Heart right ventricle (tissue), 16 donors: ENCODE results near the gene NOL9. TPM values are rescaled to one million over a fixed set of nuclear protein-coding genes. Genes with fewer than 3 reads are reported as not detected.

Source experiments
- ATAC-seq, 8 donors: fragments of 200-7000 bp; cut with Tn5 transposase; one replicate each; pipeline ENCODE4 v1.9.1; 2020; ENCODE audit warnings: mild to moderate bottlenecking in 8 of 8, moderate library complexity in 8 of 8, moderate number of reproducible peaks in 1 of 8
- DNase-seq, 2 donors: peaks; one replicate each; pipeline ENCODE4 v3.0.0-alpha.2; 2020
- H3K27ac ChIP-seq, 10 donors: fragments of 200-600 bp; sonication (generic) in 2 of 10; one replicate each; pipeline versions ENCODE4 v1.5.0 to v1.8.0; 2020 to 2022; ENCODE audit warnings: mild to moderate bottlenecking in 3 of 10
- H3K27me3 ChIP-seq, 7 donors: fragments of 200-600 bp; one replicate each; pipeline ENCODE4 v1.8.0; 2021 to 2022; ENCODE audit warnings: mild to moderate bottlenecking in 2 of 7
- H3K36me3 ChIP-seq, 9 donors: fragments of 200-600 bp; sonication (generic) in 1 of 9; one replicate each; pipeline versions ENCODE4 v1.5.0 to v1.8.0; 2020 to 2022; ENCODE audit warnings: mild to moderate bottlenecking in 2 of 9
- H3K4me1 ChIP-seq, 9 donors: fragments of 200-600 bp; sonication (generic) in 1 of 9; one replicate each; pipeline versions ENCODE4 v1.5.0 to v1.8.0; 2020 to 2022; ENCODE audit warnings: mild to moderate bottlenecking in 4 of 9
- H3K4me3 ChIP-seq, 10 donors: fragments of 200-600 bp; sonication (generic) in 2 of 10; one replicate each; pipeline versions ENCODE4 v1.5.0 to v1.8.0; 2020 to 2022; ENCODE audit warnings: mild to moderate bottlenecking in 7 of 10, moderate library complexity in 2 of 10
- H3K9me3 ChIP-seq, 11 donors: fragments of 200-600 bp in 10 of 11; sonication (generic) in 2 of 11; one replicate each; pipeline versions ENCODE4 v1.5.0 to v1.8.0; 2013 to 2022; ENCODE audit warnings: mild to moderate bottlenecking in 2 of 11, control low read depth in 1 of 11, moderate library complexity in 1 of 11
- WGBS, 2 donors: extraction: QIAGEN DNeasy Blood & Tissue Kit; methylation state at CpG; one replicate each; pipeline ENCODE4 v1.1.7; 2013; ENCODE audit warnings: inconsistent platforms in 1 of 2; 5-methylcytosine and 5-hydroxymethylcytosine counted together
- intact Hi-C, 10 donors: fragments of 100-400 bp; cut with DNase I; formaldehyde crosslinking; loops; one replicate each; pipeline versions ENCODE4 v1.11.1 to v1.14.2; 2022
- polyA plus RNA-seq, 2 donors: library from polyadenylated mRNA; stranded (reverse); fragments of 200-250 nt; gene quantifications; one replicate each; pipeline ENCODE4 v1.2.3, GENCODE V29; 2013
- total RNA-seq, 10 donors: library from RNA; stranded (reverse); fragmentation: NEBNext Ultra II Directional in 3 of 10; extraction: Animal tissue kit (Norgen Biotek cat#: 25700) in 3 of 10; gene quantifications; one replicate each; pipeline versions ENCODE4 v1.2.1 to v1.2.4, GENCODE V29; 2021 to 2023
- TF ChIP-seq, protein P1 (sequence below), 9 donors: fragments of 200-600 bp; sonication (generic) in 2 of 9; IDR thresholded peaks; one replicate each; pipeline versions ENCODE4 v1.5.0 to v1.8.0; 2021 to 2022; ENCODE audit warnings: antibody characterized with exemption in 9 of 9, mild to moderate bottlenecking in 5 of 9, moderate library complexity in 1 of 9
- donor health status: Arrhythmogenic right ventricular cardiomyopathy.
- donor health status: ischemic (EF 13 %, LVEDD 7.1; RV severe dilation, severe dysfunction).
- donor health status: healthy with polysubstance abuse.
- donor health status: DM: no; HTN: yes; CAD: no.
- donor health status: DM: no; HTN: no; CAD: no.
- donor health status: ischemic (EF 25% LVEDD 6.9; RV normal size, moderate dysfunction).
- donor health status: ischemic (EF 25% LVEDD 5.7; RV mildly dilated, moderate dysfunction).
- donor health status: healthy.
- donor health status: DM: yes; HTN: yes; CAD: no.
- donor health status: Ischemic cardiomyopathy.
- donor health status: ischemic (EF 35%, LVEDD 5.7; RV mildly dilated, moderate dysfunction).
- donor health status: nonischemic (EF 11% LVEDD 7.7; RV severe dilation, severe dysfunction).
- donor health status: DM: yes; HTN: yes; CAD: no.
- donor health status: PGD.
- donor health status: ischemic (EF 29% LVEDD 5.4; RV normal size, mild dysfunction).
- donor health status: nonischemic (EF 23%, LVEDD 6.1; RV moderate dilation, normal function).

NOL9 gene
- total and polyA plus RNA-seq, 12 donors: 3.0 to 19.3 (median 15.1) TPM

DNA sequence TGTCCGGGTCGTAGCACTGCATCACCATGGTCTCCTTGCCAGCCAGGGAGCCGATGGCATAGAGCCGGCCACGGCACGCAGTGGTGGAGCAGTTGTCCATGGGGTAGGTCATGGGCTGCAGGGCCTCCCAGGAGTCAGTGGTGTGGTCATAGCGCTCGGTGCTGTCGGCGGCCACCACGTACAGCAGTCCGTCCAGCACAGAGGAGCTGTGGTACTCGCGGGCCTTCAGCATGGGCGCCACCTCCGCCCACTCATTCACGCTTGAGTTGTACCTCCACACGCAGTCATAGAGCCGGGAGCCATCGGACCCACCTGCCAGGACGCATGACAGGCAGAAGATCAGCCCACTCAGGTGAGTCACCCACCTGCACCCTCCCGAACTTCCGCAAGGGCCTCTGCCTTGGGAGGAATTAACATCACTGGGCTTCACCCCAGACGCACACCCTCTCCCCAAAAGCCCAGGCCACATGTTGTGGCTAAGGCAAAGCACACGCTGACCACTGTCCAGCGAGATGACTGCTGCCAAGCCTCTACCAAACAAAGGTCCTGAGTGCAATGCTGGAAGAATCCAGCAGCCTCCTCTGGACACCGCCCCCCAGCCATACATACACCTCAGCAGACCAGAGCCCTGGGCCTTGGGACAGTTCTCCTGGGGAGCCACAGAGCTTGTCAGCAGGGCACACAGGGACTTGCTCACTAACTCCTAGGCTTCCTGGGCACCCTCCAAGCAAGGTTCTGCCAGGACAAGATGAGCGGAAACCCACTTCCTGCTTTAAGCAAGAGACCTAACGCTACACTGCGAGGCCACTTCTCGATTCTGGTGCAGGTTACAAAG is 45.0 kb upstream of the NOL9 start:
- intact Hi-C loops: no loop called here
- no peaks in the 10 kb centered on the region for H3K27me3 ChIP-seq
- H3K4me1 ChIP-seq: peaks cover 19 to 76% (median 62%) of the 10 kb centered on the region in 9 donors
- no peak for ATAC-seq
- peak overlapping the region in 8 of 10 donors; percentile 96 to 100 (median 100) for H3K27ac ChIP-seq
- WGBS, 2 donors: 68 to 69% methylated on average over 31 of the region's 31 CpGs
- H3K9me3 ChIP-seq: no peaks in the 10 kb centered on the region
- peak overlapping the region; percentile 68 to 96 (median 86) for H3K4me3 ChIP-seq
- H3K36me3 ChIP-seq: peaks cover 0 to 55% (median 43%) of the 10 kb centered on the region in 9 donors
- DNase-seq: no peak
- TF ChIP-seq, protein P1, sequence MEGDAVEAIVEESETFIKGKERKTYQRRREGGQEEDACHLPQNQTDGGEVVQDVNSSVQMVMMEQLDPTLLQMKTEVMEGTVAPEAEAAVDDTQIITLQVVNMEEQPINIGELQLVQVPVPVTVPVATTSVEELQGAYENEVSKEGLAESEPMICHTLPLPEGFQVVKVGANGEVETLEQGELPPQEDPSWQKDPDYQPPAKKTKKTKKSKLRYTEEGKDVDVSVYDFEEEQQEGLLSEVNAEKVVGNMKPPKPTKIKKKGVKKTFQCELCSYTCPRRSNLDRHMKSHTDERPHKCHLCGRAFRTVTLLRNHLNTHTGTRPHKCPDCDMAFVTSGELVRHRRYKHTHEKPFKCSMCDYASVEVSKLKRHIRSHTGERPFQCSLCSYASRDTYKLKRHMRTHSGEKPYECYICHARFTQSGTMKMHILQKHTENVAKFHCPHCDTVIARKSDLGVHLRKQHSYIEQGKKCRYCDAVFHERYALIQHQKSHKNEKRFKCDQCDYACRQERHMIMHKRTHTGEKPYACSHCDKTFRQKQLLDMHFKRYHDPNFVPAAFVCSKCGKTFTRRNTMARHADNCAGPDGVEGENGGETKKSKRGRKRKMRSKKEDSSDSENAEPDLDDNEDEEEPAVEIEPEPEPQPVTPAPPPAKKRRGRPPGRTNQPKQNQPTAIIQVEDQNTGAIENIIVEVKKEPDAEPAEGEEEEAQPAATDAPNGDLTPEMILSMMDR (IDR thresholded peaks at IDR 0.05): no peak

DNA sequence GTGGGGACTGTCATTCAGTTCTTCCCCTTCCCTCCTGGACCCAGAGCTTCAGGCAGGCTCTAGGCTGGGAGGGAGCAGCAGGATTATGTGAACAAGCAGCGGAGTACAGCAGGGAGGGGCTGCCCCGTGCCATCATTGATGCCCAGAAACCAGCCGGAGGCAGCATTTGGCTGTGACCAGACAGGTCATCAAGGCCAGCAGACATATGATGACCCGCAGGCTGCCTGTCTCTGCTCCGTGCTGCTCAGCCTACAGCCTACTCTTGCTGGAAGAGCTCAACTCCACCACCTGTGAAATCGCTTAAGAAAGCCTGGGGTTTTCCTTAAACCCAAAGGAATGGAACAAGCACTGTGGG is 43.4 kb upstream of the NOL9 start:
- H3K4me1 ChIP-seq: peaks cover 18 to 72% (median 59%) of the 10 kb centered on the region in 9 donors
- no peaks in the 10 kb centered on the region for H3K9me3 ChIP-seq
- peak overlapping the region; percentile 5 to 100 (median 86) for H3K27ac ChIP-seq
- TF ChIP-seq, protein P1 (IDR thresholded peaks at IDR 0.05): no peak
- H3K36me3 ChIP-seq: peaks cover 0 to 71% (median 59%) of the 10 kb centered on the region in 9 donors
- ATAC-seq (peak in 1 of 8 donors; percentile 3), DNase-seq (no peak)
- intact Hi-C loops: no loop called here
- WGBS, 2 donors: 66 to 72% methylated on average over 6 of the region's 6 CpGs
- H3K4me3 ChIP-seq: peak overlapping the region in 1 of 10 donors; percentile 2
- H3K27me3 ChIP-seq: no peaks in the 10 kb centered on the region

DNA sequence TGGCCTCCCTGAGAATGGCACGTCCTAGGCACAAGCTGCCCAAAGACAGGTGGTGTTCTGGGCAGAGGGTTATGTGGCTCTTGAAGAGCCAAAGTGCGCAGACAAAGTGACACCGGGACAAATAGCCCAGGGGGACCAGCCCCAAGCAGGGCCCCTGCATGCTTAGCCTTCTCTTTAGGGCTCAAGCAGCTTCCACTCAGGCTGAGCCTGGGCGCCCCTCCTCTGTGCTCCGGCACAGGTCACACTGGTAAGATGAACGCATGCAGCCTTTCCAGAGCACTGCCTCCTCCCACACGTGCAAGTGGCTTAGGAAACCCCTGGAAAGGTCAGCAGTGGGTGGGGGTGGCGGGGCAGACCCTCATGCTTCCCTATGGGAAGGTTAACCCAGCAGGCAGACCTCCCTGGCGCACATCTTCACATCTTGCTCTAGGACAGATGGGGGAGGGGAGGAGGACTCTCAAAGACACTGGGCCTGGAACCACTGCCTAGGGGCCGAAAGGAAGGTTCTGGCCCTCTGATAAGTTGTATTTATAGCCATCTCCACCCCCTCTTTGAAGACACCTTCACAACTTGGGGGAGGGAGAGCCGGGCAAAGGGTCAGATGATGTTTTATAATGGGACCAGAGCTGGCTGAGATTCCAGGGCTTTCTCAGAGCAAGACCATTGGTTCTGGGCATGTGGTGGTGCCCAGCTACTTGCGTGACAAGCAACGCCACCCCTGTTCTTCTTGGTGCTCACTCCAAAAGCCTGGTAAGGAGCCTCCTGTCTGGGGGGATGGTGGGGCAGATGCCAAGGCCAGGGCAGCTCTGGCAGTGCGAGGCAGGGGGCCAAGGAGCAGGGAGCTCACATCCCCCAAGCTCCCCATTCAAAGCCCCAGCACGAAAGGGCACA is 42.8 kb upstream of the NOL9 start:
- Histone ChIP-seq H3K27ac (peak overlapping the region; percentile 5 to 100 (median 86)), H3K4me1 (peaks cover 18 to 78% (median 59%) of the 10 kb centered on the region in 9 donors), H3K27me3 (no peaks in the 10 kb centered on the region), H3K4me3 (peak overlapping the region in 5 of 10 donors; percentile 1 to 17 (median 10)), H3K9me3 (no peaks in the 10 kb centered on the region), H3K36me3 (peaks cover 0 to 78% (median 65%) of the 10 kb centered on the region in 9 donors)
- ATAC-seq (peak in 3 of 8 donors; percentile 2 to 31 (median 25)), DNase-seq (no peak)
- 53 to 63% methylated on average over 15 of the region's 15 CpGs for WGBS, 2 donors
- intact Hi-C loops: no loop called here
- TF ChIP-seq, protein P1 (IDR thresholded peaks at IDR 0.05): no peak

DNA sequence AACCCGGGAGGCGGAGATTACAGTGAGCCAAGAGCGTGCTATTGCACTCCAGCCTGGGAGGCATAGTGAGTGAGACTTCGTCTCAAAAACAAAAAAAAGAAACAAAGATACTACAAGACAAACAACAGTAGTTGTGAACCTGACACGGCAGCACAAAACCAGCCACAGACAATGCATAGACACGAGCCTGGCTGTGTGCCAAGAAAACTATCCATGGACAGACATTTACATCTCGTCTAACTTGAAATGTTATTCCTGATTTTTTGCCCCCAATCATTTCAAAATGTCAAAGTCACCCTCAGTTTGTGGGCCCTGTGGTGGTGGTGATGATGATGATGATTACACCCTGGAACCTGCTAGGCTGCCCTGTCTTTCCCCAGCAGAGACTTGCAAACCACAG is 42.0 kb upstream of the NOL9 start:
- TF ChIP-seq, protein P1 (IDR thresholded peaks at IDR 0.05): no peak
- Histone ChIP-seq H3K27ac (peak overlapping the region in 8 of 10 donors; percentile 36 to 100 (median 86)), H3K36me3 (peaks cover 0 to 85% (median 65%) of the 10 kb centered on the region in 9 donors), H3K27me3 (no peaks in the 10 kb centered on the region), H3K4me3 (peak overlapping the region in 5 of 10 donors; percentile 0 to 17 (median 10)), H3K4me1 (peaks cover 22 to 86% (median 66%) of the 10 kb centered on the region in 9 donors), H3K9me3 (no peaks in the 10 kb centered on the region)
- intact Hi-C loops: no loop called here
- DNase-seq: no peak
- WGBS, 2 donors: 54% methylated on average over 7 of the region's 7 CpGs
- ATAC-seq: no peak
